Stimulated activated CD8-positive, alpha-beta memory T cell treated with anti-CD3 and anti-CD28 coated beads, Interleukin-15, amount 100 ng/mL, for 4 hours (primary cell): Measurements from ENCODE around the gene NSUN6.
A peak's percentile ranks its signal among the peaks of the same experiment; 100 is the strongest.

Source experiments
- DNase-seq, 2 donors: peaks; one replicate each; pipeline ENCODE4 v3.0.0-alpha.2; 2020; ENCODE audit warnings: low read depth in 2 of 2

The NSUN6 gene

GRCh38 chr10:18651324-18652007, at the start of gene NSUN6:
Gene NSUN6, minus strand, starts transcription at chr10:18651587. Its CDS starts 384 bp downstream, at chr10:18651203.
- DNase-seq = peak; percentile 86 to 89

GRCh38 chr10:18699849-18700840, 48.8 kb upstream of the NSUN6 start:
- DNase-seq = no peak

- DNase-seq = no peak
These were observed 39.2 kb upstream of the NSUN6 start for GRCh38 chr10:18690541-18690940.

GRCh38 chr10:18689498-18689897, 38.1 kb upstream of the NSUN6 start:
- DNase-seq = no peak

- no peak for DNase-seq
These were observed 36.3 kb upstream of the NSUN6 start for GRCh38 chr10:18687706-18688105.

GRCh38 chr10:18687195-18687594, 35.8 kb upstream of the NSUN6 start:
- DNase-seq = no peak

- no peak for DNase-seq
These were observed 34.2 kb upstream of the NSUN6 start for GRCh38 chr10:18685555-18685954.

GRCh38 chr10:18684953-18685352, 33.6 kb upstream of the NSUN6 start:
- DNase-seq = no peak

GRCh38 chr10:18684416-18684815, 33.0 kb upstream of the NSUN6 start:
- DNase-seq = no peak

- no peak for DNase-seq
These were observed 32.0 kb upstream of the NSUN6 start for GRCh38 chr10:18683427-18683826.

- DNase-seq = no peak
These were observed 30.6 kb upstream of the NSUN6 start for GRCh38 chr10:18681971-18682411.

- no peak for DNase-seq
These were observed 30.0 kb upstream of the NSUN6 start for GRCh38 chr10:18681366-18681765.

- no peak for DNase-seq
These were observed 29.4 kb upstream of the NSUN6 start for GRCh38 chr10:18680754-18681153.

GRCh38 chr10:18675086-18675801, 23.9 kb upstream of the NSUN6 start:
- no peak for DNase-seq

GRCh38 chr10:18668026-18668425, 16.6 kb upstream of the NSUN6 start:
- no peak for DNase-seq

GRCh38 chr10:18666810-18667209, 15.4 kb upstream of the NSUN6 start:
- DNase-seq = no peak

GRCh38 chr10:18665815-18666558, 14.6 kb upstream of the NSUN6 start:
- no peak for DNase-seq

- DNase-seq = no peak
These were observed 13.6 kb upstream of the NSUN6 start for GRCh38 chr10:18664841-18665478.

GRCh38 chr10:18660816-18661431, 9.5 kb upstream of the NSUN6 start:
- DNase-seq = no peak

GRCh38 chr10:18659819-18660535, 8.6 kb upstream of the NSUN6 start:
- DNase-seq = no peak
